Hepatocyte (in vitro differentiated cells): ENCODE measurements around the gene KRTAP10-8. TPM values are rescaled to one million over a fixed set of nuclear protein-coding genes. Genes with fewer than 3 reads are reported as not detected.
"Not testable (repeated sequence)": the region's sequence is repeated elsewhere in the genome, so short reads cannot be mapped to it uniquely, and the experiment has no call there.

ENCODE experiments used
- DNase-seq: peaks from one replicate; pipeline ENCODE4 v3.0.0-alpha.2; 2016; ENCODE audit warnings: low spot score
- H2AFZ ChIP-seq: fragments of 200-600 bp; sonication (generic); 2 replicates; pipeline ENCODE4 v1.6.0; 2016; ENCODE audit warnings: antibody characterized with exemption, mild to moderate bottlenecking
- H3K27ac ChIP-seq: fragments of 200-600 bp; sonication (generic); 2 replicates; pipeline ENCODE4 v1.5.1; 2016; ENCODE audit warnings: mild to moderate bottlenecking
- H3K27me3 ChIP-seq: fragments of 200-600 bp; sonication (generic); 2 replicates; pipeline ENCODE4 v1.6.1; 2016
- H3K36me3 ChIP-seq: fragments of 200-600 bp; sonication (generic); replicated peaks from 2 replicates; pipeline ENCODE4 v1.5.1; 2016; ENCODE audit warnings: low read depth; ENCODE audit not compliant: insufficient read depth
- H3K4me1 ChIP-seq: fragments of 200-600 bp; sonication (generic); 2 replicates; pipeline ENCODE4 v1.5.1; 2016; ENCODE audit warnings: mild to moderate bottlenecking, moderate library complexity; ENCODE audit not compliant: insufficient read depth
- H3K4me2 ChIP-seq: fragments of 200-600 bp; sonication (generic); 2 replicates; pipeline ENCODE4 v1.6.0; 2016
- H3K4me3 ChIP-seq: fragments of 200-600 bp; sonication (generic); 2 replicates; pipeline ENCODE4 v1.5.1; 2016; ENCODE audit warnings: mild to moderate bottlenecking
- H3K79me2 ChIP-seq: fragments of 200-600 bp; sonication (generic); 2 replicates; pipeline ENCODE4 v1.6.0; 2017; ENCODE audit warnings: mild to moderate bottlenecking
- H3K9me2 ChIP-seq: fragments of 200-600 bp; sonication (generic); replicated peaks from 2 replicates; pipeline ENCODE4 v1.6.0; 2017; ENCODE audit warnings: mild to moderate bottlenecking; ENCODE audit not compliant: insufficient read depth
- H3K9me3 ChIP-seq: fragments of 200-600 bp; sonication (generic); 2 replicates; pipeline ENCODE4 v1.5.1; 2016; ENCODE audit warnings: low read depth, mild to moderate bottlenecking
- H4K20me1 ChIP-seq: fragments of 200-600 bp; sonication (generic); 2 replicates; pipeline ENCODE4 v1.6.0; 2016; ENCODE audit warnings: mild to moderate bottlenecking; ENCODE audit not compliant: insufficient read depth, poor library complexity, severe bottlenecking
- CTCF ChIP-seq: fragments of 200-600 bp; sonication (generic); IDR thresholded peaks from 2 replicates; pipeline ENCODE4 v1.5.1; 2016; ENCODE audit warnings: antibody characterized with exemption, mild to moderate bottlenecking; ENCODE audit not compliant: poor library complexity
- EZH2 ChIP-seq: fragments of 200-600 bp; sonication (generic); IDR thresholded peaks from 2 replicates; pipeline ENCODE4 v1.6.1; 2016; ENCODE audit warnings: antibody characterized with exemption, mild to moderate bottlenecking, borderline replicate concordance
- EZH2phosphoT487 ChIP-seq: fragments of 200-600 bp; sonication (generic); IDR thresholded peaks from one replicate; pipeline ENCODE4 v1.6.1; 2018; ENCODE audit warnings: antibody characterized with exemption, mild to moderate bottlenecking, low read depth, moderate library complexity; ENCODE audit not compliant: unreplicated experiment, severe bottlenecking
- WGBS: methylation state at CpG from one replicate; pipeline ENCODE4 v1.1.6; 2016; ENCODE audit warnings: low lambda C conversion rate; ENCODE audit errors: missing lambda C conversion rate; 5-methylcytosine and 5-hydroxymethylcytosine counted together
- polyA plus RNA-seq: library from polyadenylated mRNA; unstranded; fragments of >200 nt; fragmentation: Nextera tagmentation; extraction: Ambion mirVana; gene quantifications from 2 replicates; pipeline ENCODE4 v1.2.1, GENCODE V29; 2016
- total RNA-seq: library from RNA; depleted of rRNA; stranded (reverse); fragments of >200 nt; gene quantifications from 2 replicates; pipeline ENCODE4 v1.2.3, GENCODE V29; 2014

Gene KRTAP10-8
- total and polyA plus RNA-seq, 2 experiments from 2014 or later = not detected

- H3K36me3 ChIP-seq = no peaks in the 10 kb centered on the region
- no peaks in the 10 kb centered on the region for H3K4me1 ChIP-seq
These were observed 27.4 kb downstream of the KRTAP10-8 start for GRCh38 chr21:44639331-44639655.

GRCh38 chr21:44640761-44641160 is 28.9 kb downstream of the KRTAP10-8 start:
- no peaks in the 10 kb centered on the region for H3K27me3 ChIP-seq
- H3K4me3 ChIP-seq = no peak overlapping the region
- H4K20me1 ChIP-seq = no peaks in the 10 kb centered on the region
- no peak overlapping the region for H3K27ac ChIP-seq
- WGBS = 90% methylated on average over 5 of the region's 5 CpGs
- no peak overlapping the region for H2AFZ ChIP-seq
- no peaks in the 10 kb centered on the region for H3K79me2 ChIP-seq
- peaks cover 4% of the 10 kb centered on the region for H3K9me3 ChIP-seq
- H3K4me1 ChIP-seq = no peaks in the 10 kb centered on the region
- TF ChIP-seq EZH2phosphoT487 (no peak), EZH2 (no peak)
- no peaks in the 10 kb centered on the region for H3K9me2 ChIP-seq
- DNase-seq = no peak
- H3K36me3 ChIP-seq = no peaks in the 10 kb centered on the region
- H3K4me2 ChIP-seq = no peak overlapping the region

More at GRCh38 chr21:44639331-44639655, 27.4 kb downstream of the KRTAP10-8 start:
- Histone ChIP-seq H3K9me3 (no peaks in the 10 kb centered on the region), H3K9me2 (no peaks in the 10 kb centered on the region), H3K27me3 (no peaks in the 10 kb centered on the region), H3K4me3 (no peak overlapping the region), H3K4me2 (no peak overlapping the region), H3K79me2 (no peaks in the 10 kb centered on the region), H2AFZ (no peak overlapping the region), H3K27ac (no peak overlapping the region), H4K20me1 (no peaks in the 10 kb centered on the region)
- WGBS = 92% methylated on average over 12 of the region's 12 CpGs
- no peak for DNase-seq
- no peak for TF ChIP-seq CTCF
- no peak for TF ChIP-seq EZH2
- no peak for TF ChIP-seq EZH2phosphoT487

- no peak for TF ChIP-seq EZH2
- TF ChIP-seq EZH2phosphoT487 = no peak
- no peak for TF ChIP-seq CTCF
- no peaks in the 10 kb centered on the region for H3K9me2 ChIP-seq
- no peak overlapping the region for H3K4me2 ChIP-seq
- 86% methylated on average over 14 of the region's 14 CpGs for WGBS
- no peak overlapping the region for H2AFZ ChIP-seq
- no peak overlapping the region for H3K27ac ChIP-seq
- no peak overlapping the region for H3K4me3 ChIP-seq
- H3K79me2 ChIP-seq = no peaks in the 10 kb centered on the region
- no peaks in the 10 kb centered on the region for H4K20me1 ChIP-seq
- H3K4me1 ChIP-seq = no peaks in the 10 kb centered on the region
- H3K27me3 ChIP-seq = no peaks in the 10 kb centered on the region
- H3K36me3 ChIP-seq = no peaks in the 10 kb centered on the region
- H3K9me3 ChIP-seq = peaks cover 4% of the 10 kb centered on the region
- no peak for DNase-seq
These were observed 31.9 kb downstream of the KRTAP10-8 start for GRCh38 chr21:44643741-44644310.

GRCh38 chr21:44644878-44645277 is 33.0 kb downstream of the KRTAP10-8 start:
- Histone ChIP-seq H3K4me2 (no peak overlapping the region), H3K27me3 (no peaks in the 10 kb centered on the region), H3K4me3 (no peak overlapping the region), H3K4me1 (no peaks in the 10 kb centered on the region), H2AFZ (no peak overlapping the region), H3K27ac (no peak overlapping the region), H3K79me2 (no peaks in the 10 kb centered on the region), H4K20me1 (no peaks in the 10 kb centered on the region), H3K9me2 (no peaks in the 10 kb centered on the region), H3K9me3 (peaks cover 4% of the 10 kb centered on the region), H3K36me3 (no peaks in the 10 kb centered on the region)
- WGBS = 74% methylated on average over 2 of the region's 2 CpGs
- no peak for DNase-seq
- TF ChIP-seq EZH2 = no peak
- no peak for TF ChIP-seq CTCF
- no peak for TF ChIP-seq EZH2phosphoT487

- not testable (repeated sequence) for H3K4me2 ChIP-seq, DNase-seq, H3K9me3 ChIP-seq, H2AFZ ChIP-seq, H3K79me2 ChIP-seq, H4K20me1 ChIP-seq, H3K4me3 ChIP-seq, H3K36me3 ChIP-seq, H3K9me2 ChIP-seq, H3K4me1 ChIP-seq, H3K27me3 ChIP-seq, H3K27ac ChIP-seq
- WGBS = 92% methylated on average over 17 of the region's 21 CpGs
These were observed 34.7 kb downstream of the KRTAP10-8 start, which contains the start of gene KRTAP10-11 for GRCh38 chr21:44646366-44647221. TSS of gene KRTAP10-11 (plus strand) at chr21:44646414. CDS start at chr21:44646459, 45 bp downstream.
